A549 (cell line): ENCODE results near the gene PAX8.

ENCODE experiments used
- CBX8 ChIP-seq: fragments of 200-600 bp; sonication (generic); IDR thresholded peaks from 2 replicates; pipeline ENCODE4 v1.6.1; 2016
- CHD4 ChIP-seq: fragments of 200-600 bp; sonication (generic); IDR thresholded peaks from 2 replicates; pipeline ENCODE4 v1.6.1; 2016; ENCODE audit warnings: antibody characterized with exemption, mild to moderate bottlenecking, borderline replicate concordance
- MAFK ChIP-seq: fragments of 450-650 bp; IDR thresholded peaks from 2 replicates; pipeline ENCODE4 v1.6.1; 2014; ENCODE audit not compliant: partially characterized antibody
- POLR2A ChIP-seq: IDR thresholded peaks from 2 replicates; pipeline ENCODE4 v1.6.1; 2012; ENCODE audit warnings: mild to moderate bottlenecking, low read length
- RAD21 ChIP-seq, 2 experiments: fragments of >200 bp in 1 of 2; sonication (Bioruptor Twin) in 1 of 2; formaldehyde crosslinking in 1 of 2; IDR thresholded peaks in 1 of 2; conservative IDR thresholded peaks in 1 of 2; 2 replicates in 1 of 2; 3 replicates in 1 of 2; pipeline ENCODE4 v1.6.1; 2012 to 2018; ENCODE audit warnings: inconsistent platforms in 1 of 2
- RFX5 ChIP-seq: fragments of 450-650 bp; IDR thresholded peaks from 2 replicates; pipeline ENCODE4 v1.7.1; 2014; ENCODE audit warnings: antibody characterized with exemption, mild to moderate bottlenecking, moderate library complexity
- SREBF2 ChIP-seq: fragments of 450-650 bp; IDR thresholded peaks from 2 replicates; pipeline ENCODE4 v1.6.1; 2014; ENCODE audit warnings: mild to moderate bottlenecking, moderate library complexity
- TF ChIP-seq, protein P1 (sequence below): fragments of >200 bp; sonication (Bioruptor Twin); formaldehyde crosslinking; IDR thresholded peaks from 3 replicates; pipeline ENCODE4 v1.5.1; 2016

DNA sequence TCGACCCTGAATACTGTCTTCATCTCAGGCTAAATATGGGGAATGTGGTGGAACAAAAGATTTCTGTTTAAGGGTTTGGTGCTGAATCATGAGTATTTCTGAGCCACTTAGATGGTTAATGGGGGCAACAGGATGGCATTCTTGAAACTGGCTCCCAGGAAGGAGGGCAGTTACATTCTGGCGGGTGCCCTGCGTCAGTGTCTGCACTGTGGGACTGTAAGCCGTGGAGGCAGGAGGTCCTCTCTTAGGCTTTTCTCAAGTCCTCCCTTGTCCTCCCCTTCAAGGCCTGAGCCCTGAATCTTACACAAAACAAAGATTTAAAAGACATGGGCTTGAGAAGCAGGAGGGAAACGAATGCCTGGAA, 59.2 kb downstream of the PAX8 start:
- TF ChIP-seq CHD4 (no peak), RFX5 (no peak), POLR2A (no peak), RAD21 (conservative IDR thresholded peaks at IDR 0.05 in 1 of 2, IDR thresholded peaks at IDR 0.05 in 1 of 2) (no peak), MAFK (no peak), CBX8 (no peak), SREBF2 (no peak)
- TF ChIP-seq, protein P1, sequence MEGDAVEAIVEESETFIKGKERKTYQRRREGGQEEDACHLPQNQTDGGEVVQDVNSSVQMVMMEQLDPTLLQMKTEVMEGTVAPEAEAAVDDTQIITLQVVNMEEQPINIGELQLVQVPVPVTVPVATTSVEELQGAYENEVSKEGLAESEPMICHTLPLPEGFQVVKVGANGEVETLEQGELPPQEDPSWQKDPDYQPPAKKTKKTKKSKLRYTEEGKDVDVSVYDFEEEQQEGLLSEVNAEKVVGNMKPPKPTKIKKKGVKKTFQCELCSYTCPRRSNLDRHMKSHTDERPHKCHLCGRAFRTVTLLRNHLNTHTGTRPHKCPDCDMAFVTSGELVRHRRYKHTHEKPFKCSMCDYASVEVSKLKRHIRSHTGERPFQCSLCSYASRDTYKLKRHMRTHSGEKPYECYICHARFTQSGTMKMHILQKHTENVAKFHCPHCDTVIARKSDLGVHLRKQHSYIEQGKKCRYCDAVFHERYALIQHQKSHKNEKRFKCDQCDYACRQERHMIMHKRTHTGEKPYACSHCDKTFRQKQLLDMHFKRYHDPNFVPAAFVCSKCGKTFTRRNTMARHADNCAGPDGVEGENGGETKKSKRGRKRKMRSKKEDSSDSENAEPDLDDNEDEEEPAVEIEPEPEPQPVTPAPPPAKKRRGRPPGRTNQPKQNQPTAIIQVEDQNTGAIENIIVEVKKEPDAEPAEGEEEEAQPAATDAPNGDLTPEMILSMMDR = no peak
